Activated T-helper 2 cell treated with anti-CD3 and anti-CD28 coated beads, Interferon-gamma antibody, Interleukin-2, Interleukin-4, amounts not matched to agents 10 μg/mL and 5 μg/mL and 100 μg/mL, durations not matched to agents 14 hours and 24 hours and 36 hours (primary cell): Measurements from ENCODE around the gene F11R. TPM values are rescaled to one million over a fixed set of nuclear protein-coding genes. Genes with fewer than 3 reads are reported as not detected.

Source experiments
- DNase-seq: peaks from one replicate; pipeline ENCODE4 v3.0.0; 2021; ENCODE audit warnings: low spot score
- H3K27ac Mint-ChIP-seq: one replicate; pipeline ENCODE4 v1.8.0; 2021; ENCODE audit warnings: mixed read lengths
- H3K27me3 Mint-ChIP-seq: one replicate; pipeline ENCODE4 v1.8.0; 2021; ENCODE audit warnings: low read depth, mixed read lengths
- H3K36me3 Mint-ChIP-seq: one replicate; pipeline ENCODE4 v1.8.0; 2021; ENCODE audit warnings: low read depth, mixed read lengths
- H3K4me1 Mint-ChIP-seq: one replicate; pipeline ENCODE4 v1.8.0; 2021; ENCODE audit warnings: low read depth, mixed read lengths
- H3K4me3 Mint-ChIP-seq: one replicate; pipeline ENCODE4 v1.8.0; 2021; ENCODE audit warnings: low read depth, mild to moderate bottlenecking, moderate library complexity, mixed read lengths
- H3K9me3 Mint-ChIP-seq: one replicate; pipeline ENCODE4 v1.8.0; 2021; ENCODE audit warnings: mixed read lengths
- intact Hi-C: fragments of 100-400 bp; cut with micrococcal nuclease; formaldehyde crosslinking; loops from one replicate; pipeline ENCODE4 v1.15.1; 2023
- total RNA-seq: library from RNA; stranded (reverse); gene quantifications from 2 replicates; pipeline ENCODE4 v1.2.3, GENCODE V29; 2022

Gene F11R
- total RNA-seq, 1 donor from 2014 or later = 15.5 TPM

- no peaks in the 10 kb centered on the region for H3K9me3 Mint-ChIP-seq
- no peak overlapping the region for H3K27ac Mint-ChIP-seq
- DNase-seq = no peak
- peaks cover 76% of the 10 kb centered on the region for H3K36me3 Mint-ChIP-seq
- H3K27me3 Mint-ChIP-seq = no peaks in the 10 kb centered on the region
- no peak overlapping the region for H3K4me3 Mint-ChIP-seq
- intact Hi-C loops = no loop called here
- H3K4me1 Mint-ChIP-seq = peaks cover 21% of the 10 kb centered on the region
Measured at GRCh38 chr1:161051219-161051618, 30.3 kb upstream of the F11R start.

GRCh38 chr1:161048949-161049722 is 28.2 kb upstream of the F11R start:
- peaks cover 30% of the 10 kb centered on the region for H3K4me1 Mint-ChIP-seq
- peaks cover 75% of the 10 kb centered on the region for H3K36me3 Mint-ChIP-seq
- H3K27ac Mint-ChIP-seq = no peak overlapping the region

GRCh38 chr1:161047436-161048420 is 26.8 kb upstream of the F11R start:
- Mint-ChIP-seq H3K4me1 (peaks cover 29% of the 10 kb centered on the region), H3K4me3 (no peak overlapping the region), H3K36me3 (peaks cover 64% of the 10 kb centered on the region)

More at GRCh38 chr1:161048949-161049722, 28.2 kb upstream of the F11R start:
- no peaks in the 10 kb centered on the region for H3K27me3 Mint-ChIP-seq
- no peak for DNase-seq
- intact Hi-C loops = loop anchor here (5.0 kb wide), 1 partner anchor 68 kb away; the partner anchor contains the start of genes NIT1 and PFDN2
- H3K9me3 Mint-ChIP-seq = no peaks in the 10 kb centered on the region
- no peak overlapping the region for H3K4me3 Mint-ChIP-seq

GRCh38 chr1:161046605-161047228 is 25.8 kb upstream of the F11R start:
- peaks cover 61% of the 10 kb centered on the region for H3K36me3 Mint-ChIP-seq
- peak overlapping the region; percentile 95 for H3K4me3 Mint-ChIP-seq
- no peaks in the 10 kb centered on the region for H3K27me3 Mint-ChIP-seq
- peak overlapping the region; percentile 100 for H3K27ac Mint-ChIP-seq
- intact Hi-C loops = loop anchor here (1.0 to 5.0 kb wide), 2 partner anchors 71 to 86 kb away; partner anchors contain the start of genes DEDD, NIT1 and PFDN2
- DNase-seq = no peak
- H3K9me3 Mint-ChIP-seq = no peaks in the 10 kb centered on the region
- peaks cover 30% of the 10 kb centered on the region for H3K4me1 Mint-ChIP-seq

More at GRCh38 chr1:161047436-161048420, 26.8 kb upstream of the F11R start:
- Mint-ChIP-seq H3K9me3 (no peaks in the 10 kb centered on the region), H3K27ac (peak overlapping the region; percentile 100), H3K27me3 (no peaks in the 10 kb centered on the region)
- intact Hi-C loops = loop anchor here (5.0 kb wide), 1 partner anchor 70 kb away; the partner anchor contains the start of genes NIT1 and PFDN2
- no peak for DNase-seq

GRCh38 chr1:161045736-161046604 is 25.0 kb upstream of the F11R start, which contains the start of gene USF1:
USF1 (minus strand) TSS chr1:161045977; CDS start chr1:161043275, 2,702 bp downstream.
- intact Hi-C loops = loop anchor here (1.0 to 5.0 kb wide), 4 partner anchors 22 to 86 kb away; partner anchors contain the start of genes DEDD, NIT1 and PFDN2
- Mint-ChIP-seq H3K36me3 (peaks cover 65% of the 10 kb centered on the region), H3K4me1 (peaks cover 33% of the 10 kb centered on the region)

GRCh38 chr1:161044908-161045735 is 24.2 kb upstream of the F11R start:
- intact Hi-C loops = loop anchor here (1.0 to 5.0 kb wide), 3 partner anchors 23 to 72 kb away; partner anchors contain the start of genes NIT1 and PFDN2
- Mint-ChIP-seq H3K27ac (peak overlapping the region; percentile 100), H3K9me3 (no peaks in the 10 kb centered on the region), H3K4me3 (peak overlapping the region; percentile 95), H3K36me3 (peaks cover 70% of the 10 kb centered on the region), H3K4me1 (peaks cover 33% of the 10 kb centered on the region), H3K27me3 (no peaks in the 10 kb centered on the region)
- DNase-seq = peak; percentile 71

More at GRCh38 chr1:161045736-161046604, 25.0 kb upstream of the F11R start, which contains the start of gene USF1:
- Mint-ChIP-seq H3K9me3 (no peaks in the 10 kb centered on the region), H3K27ac (peak within 1 kb of the TSS; percentile 100), H3K27me3 (no peaks in the 10 kb centered on the region), H3K4me3 (peak within 1 kb of the TSS; percentile 95)
- peak; percentile 92 for DNase-seq

DNA sequence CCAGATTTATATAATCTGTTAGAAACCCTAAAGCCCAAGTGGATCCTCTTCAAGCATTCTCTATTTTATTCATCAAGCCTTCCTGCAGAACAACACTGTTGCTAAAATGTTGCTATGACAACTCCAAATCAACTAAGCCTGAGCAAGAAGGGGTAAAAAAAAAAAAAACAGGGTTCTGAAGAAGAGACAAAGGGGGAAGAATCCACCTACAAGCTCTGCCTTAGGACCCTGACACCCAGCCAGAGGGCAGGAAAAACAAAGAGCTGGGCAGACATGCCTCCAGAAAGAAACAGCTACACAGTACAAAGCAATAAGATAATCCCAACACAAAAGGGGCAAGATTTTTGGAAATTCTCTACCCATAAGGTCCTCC is 23.6 kb upstream of the F11R start:
- peaks cover 70% of the 10 kb centered on the region for H3K36me3 Mint-ChIP-seq
- H3K27ac Mint-ChIP-seq = peak overlapping the region; percentile 95
- intact Hi-C loops = no loop called here
- no peaks in the 10 kb centered on the region for H3K9me3 Mint-ChIP-seq
- no peaks in the 10 kb centered on the region for H3K27me3 Mint-ChIP-seq
- no peak for DNase-seq
- H3K4me3 Mint-ChIP-seq = peak overlapping the region; percentile 95
- H3K4me1 Mint-ChIP-seq = peaks cover 36% of the 10 kb centered on the region

GRCh38 chr1:161039546-161039945 is 18.6 kb upstream of the F11R start:
- no peaks in the 10 kb centered on the region for H3K9me3 Mint-ChIP-seq
- peak overlapping the region; percentile 76 for H3K4me3 Mint-ChIP-seq
- no peak for DNase-seq
- no peaks in the 10 kb centered on the region for H3K27me3 Mint-ChIP-seq
- H3K27ac Mint-ChIP-seq = peak overlapping the region; percentile 79
- peaks cover 39% of the 10 kb centered on the region for H3K4me1 Mint-ChIP-seq
- peaks cover 43% of the 10 kb centered on the region for H3K36me3 Mint-ChIP-seq
- intact Hi-C loops = no loop called here

GRCh38 chr1:161039154-161039545 is 18.2 kb upstream of the F11R start:
- intact Hi-C loops = no loop called here
- Mint-ChIP-seq H3K27me3 (no peaks in the 10 kb centered on the region), H3K4me1 (peaks cover 35% of the 10 kb centered on the region), H3K4me3 (peak overlapping the region; percentile 90), H3K9me3 (no peaks in the 10 kb centered on the region), H3K36me3 (peaks cover 43% of the 10 kb centered on the region), H3K27ac (peak overlapping the region; percentile 82)
- DNase-seq = no peak

GRCh38 chr1:161038523-161039153 is 17.7 kb upstream of the F11R start, which contains the start of gene TSTD1:
TSTD1 (minus strand) TSS chr1:161038964; CDS start chr1:161038889, 75 bp downstream.
- peaks cover 33% of the 10 kb centered on the region for H3K4me1 Mint-ChIP-seq
- no peaks in the 10 kb centered on the region for H3K27me3 Mint-ChIP-seq
- H3K4me3 Mint-ChIP-seq = peak within 1 kb of the TSS; percentile 90
- intact Hi-C loops = no loop called here
- H3K27ac Mint-ChIP-seq = peak within 1 kb of the TSS; percentile 82
- no peaks in the 10 kb centered on the region for H3K9me3 Mint-ChIP-seq
- peak; percentile 81 for DNase-seq
- H3K36me3 Mint-ChIP-seq = peaks cover 43% of the 10 kb centered on the region
